GM12878 (cell line): ENCODE measurements around the gene PREX1. TPM values are rescaled to one million over a fixed set of nuclear protein-coding genes. Genes with fewer than 3 reads are reported as not detected.

ENCODE experiments used
- CUX1 ChIP-seq: IDR thresholded peaks from 2 replicates; pipeline ENCODE4 v1.6.1; 2012; ENCODE audit warnings: improper control_type of control experiment, low read depth, low read length; ENCODE audit not compliant: insufficient replicate concordance
- FOXM1 ChIP-seq: IDR thresholded peaks from 2 replicates; pipeline ENCODE4 v1.6.1; 2012; ENCODE audit warnings: low read depth, mild to moderate bottlenecking, inconsistent platforms, low read length, moderate library complexity
- IRF4 ChIP-seq: IDR thresholded peaks from 2 replicates; pipeline ENCODE4 v1.6.1; 2011; ENCODE audit warnings: low read depth, low read length
- NBN ChIP-seq: fragments of 450-650 bp; IDR thresholded peaks from 2 replicates; pipeline ENCODE4 v1.6.1; 2016
- NR2C2 ChIP-seq: IDR thresholded peaks from 2 replicates; pipeline ENCODE4 v1.6.1; 2011; ENCODE audit warnings: borderline replicate concordance, low read depth; ENCODE audit not compliant: control insufficient read depth, insufficient read length
- SRF ChIP-seq, 2 experiments: IDR thresholded peaks; 2 replicates each; pipeline ENCODE4 v1.6.1; 2011; ENCODE audit warnings: low read depth in 2 of 2, low read length in 2 of 2, mild to moderate bottlenecking in 1 of 2, moderate library complexity in 1 of 2
- SUZ12 ChIP-seq: fragments of 200-600 bp; sonication (generic); IDR thresholded peaks from one replicate; pipeline ENCODE4 v1.6.1; 2018; ENCODE audit warnings: antibody characterized with exemption, mild to moderate bottlenecking; ENCODE audit not compliant: unreplicated experiment
- ZBTB4 ChIP-seq: fragments of 450-650 bp; formaldehyde crosslinking; IDR thresholded peaks from 2 replicates; pipeline ENCODE4 v1.4.0; 2022; ENCODE audit warnings: mild to moderate bottlenecking, moderate library complexity
- polyA plus RNA-seq, 11 experiments: library from polyadenylated mRNA; depleted of rRNA in 4 of 11; unstranded in 6 of 11; stranded (reverse) in 5 of 11; fragments of >200 nt; fragmentation: Nextera tagmentation in 4 of 11; fragmentation: Illumina TruSeq in 1 of 11; extraction: Ambion mirVana in 4 of 11; extraction: Trizol in 1 of 11; gene quantifications; 1 replicate in 1 of 11; 2 replicates in 10 of 11; pipeline versions ENCODE4 v1.2.1 to v1.2.3, GENCODE V29; 2011 to 2016; ENCODE audit warnings: inconsistent platforms in 2 of 11, missing spikeins in 2 of 11, low read depth in 1 of 11
- total RNA-seq, 4 experiments: library from RNA; depleted of rRNA in 3 of 4; stranded (reverse); fragments of >200 nt in 3 of 4; fragmentation: Illumina TruSeq in 1 of 4; extraction: Trizol in 1 of 4; gene quantifications; 2 replicates each; pipeline versions ENCODE4 v1.2.1 to v1.2.3, GENCODE V29; 2013 to 2021

The PREX1 gene
- total and polyA plus RNA-seq, 10 of the 15 experiments (the other 5 are each of a cell fraction or from before 2014, with no cell fraction given), result 2.6 to 114 (median 38.9) TPM

- TF ChIP-seq SUZ12, result no peak
- no peak for TF ChIP-seq ZBTB4
- no peak for TF ChIP-seq SRF (IDR thresholded peaks at IDR 0.05; ENCODE audit: low read depth in 2 of 2, low read length in 2 of 2)
- no peak for TF ChIP-seq CUX1
- no peak for TF ChIP-seq NR2C2
- TF ChIP-seq FOXM1, result no peak
- TF ChIP-seq IRF4, result no peak
- no peak for TF ChIP-seq NBN
These were observed 10.3 kb downstream of the PREX1 start (continued) for GRCh38 chr20:48817367-48818030.
